DMS114 treated with DMSO at 0.1 percent for 48 hours (cell line): ENCODE results near the gene PCP4L1.
"Not testable (repeated sequence)": the region's sequence is repeated elsewhere in the genome, so short reads cannot be mapped to it uniquely, and the experiment has no call there.

Experiments
- DNase-seq: peaks from one replicate; lab custom pipeline; 2025; ENCODE audit not compliant: unreplicated experiment; lab: John Stamatoyannopoulos, UW

PCP4L1 gene

GRCh38 chr1:161314201-161314981 is 55.8 kb downstream of the PCP4L1 start, which contains the start of gene SDHC:
Gene SDHC (plus strand): TSS chr1:161314381. CDS start chr1:161314406, 25 bp downstream.
- peak; percentile 93 for DNase-seq

- DNase-seq: not testable (repeated sequence)
Measured at GRCh38 chr1:161315841-161316674, 57.5 kb downstream of the PCP4L1 start.

- no peak for DNase-seq
Measured at GRCh38 chr1:161324020-161324419, 65.5 kb downstream of the PCP4L1 start.

- no peak for DNase-seq
Measured at GRCh38 chr1:161330346-161330745, 71.8 kb downstream of the PCP4L1 start.

GRCh38 chr1:161333166-161333565 is 74.6 kb downstream of the PCP4L1 start:
- DNase-seq: no peak
